Gastrocnemius medialis (tissue), 4 donors: Measurements from ENCODE around the gene PRSS16. TPM values are rescaled to one million over a fixed set of nuclear protein-coding genes. Genes with fewer than 3 reads are reported as not detected.
"Not testable (repeated sequence)": the region's sequence is repeated elsewhere in the genome, so short reads cannot be mapped to it uniquely, and the experiment has no call there.

Source experiments
- ATAC-seq, 2 donors: fragments of 150-250 bp; one replicate each; pipeline ENCODE4 v1.9.1; 2016
- DNase-seq, 2 donors: peaks; one replicate each; pipeline ENCODE4 v3.0.0-alpha.2; 2019
- H3K27ac ChIP-seq, 4 donors: fragments of 200-600 bp; sonication (generic); 1 replicate in 1 of 4; 2 replicates in 3 of 4; pipeline ENCODE4 v1.5.1; 2016 to 2018; ENCODE audit warnings: mild to moderate bottlenecking in 2 of 4, moderate library complexity in 1 of 4
- H3K27me3 ChIP-seq, 3 donors: fragments of 200-600 bp; sonication (generic) in 2 of 3; 1 replicate in 1 of 3; 2 replicates in 2 of 3; pipeline versions ENCODE4 v1.5.1 to v1.6.0; 2016 to 2019; ENCODE audit warnings: mild to moderate bottlenecking in 1 of 3, moderate library complexity in 1 of 3
- H3K36me3 ChIP-seq, 2 donors: fragments of 200-600 bp; sonication (generic) in 1 of 2; one replicate each; pipeline ENCODE4 v1.5.1; 2017 to 2018
- H3K4me1 ChIP-seq, 2 donors: fragments of 200-600 bp; sonication (generic) in 1 of 2; one replicate each; pipeline ENCODE4 v1.5.1; 2016 to 2017; ENCODE audit warnings: mild to moderate bottlenecking in 2 of 2
- H3K4me3 ChIP-seq, 4 donors: fragments of 200-600 bp; sonication (generic) in 3 of 4; 1 replicate in 1 of 4; 2 replicates in 3 of 4; pipeline ENCODE4 v1.5.1; 2016 to 2019; ENCODE audit warnings: mild to moderate bottlenecking in 2 of 4
- H3K9me3 ChIP-seq, 3 donors: fragments of 200-600 bp; sonication (generic) in 2 of 3; 1 replicate in 1 of 3; 2 replicates in 2 of 3; pipeline ENCODE4 v1.5.1; 2016 to 2019
- POLR2A ChIP-seq, 2 donors: fragments of 450-650 bp; IDR thresholded peaks; one replicate each; pipeline ENCODE4 v1.6.1; 2017; ENCODE audit warnings: antibody characterized with exemption in 2 of 2, mild to moderate bottlenecking in 2 of 2, moderate library complexity in 2 of 2
- in situ Hi-C, 4 donors: fragments of 200-750 bp; cut with MboI; loops; one replicate each; pipeline versions ENCODE4 v1.15.0 to v1.8.0; 2017; ENCODE audit warnings: low sequenced_read_pairs in 4 of 4
- intact Hi-C: fragments of 100-400 bp; cut with DNase I; formaldehyde crosslinking; loops from one replicate; pipeline ENCODE4 v1.15.1; 2023; ENCODE audit warnings: low total_unique reads
- total RNA-seq, 4 donors: library from RNA; depleted of rRNA; stranded (reverse); fragments of >200 nt; gene quantifications; one replicate each; pipeline versions ENCODE4 v1.1.0 to v1.2.3, GENCODE V29; 2016
- TF ChIP-seq, protein P1 (sequence below), 5 experiments: fragments of 450-650 bp in 3 of 5; fragments of 200-600 bp in 2 of 5; sonication (generic) in 2 of 5; IDR thresholded peaks in 4 of 5; conservative IDR thresholded peaks in 1 of 5; 1 replicate in 4 of 5; 2 replicates in 1 of 5; pipeline ENCODE4 v1.5.1; 2016 to 2019; ENCODE audit warnings: antibody characterized with exemption in 5 of 5, mild to moderate bottlenecking in 3 of 5, moderate library complexity in 3 of 5

Gene PRSS16
- total RNA-seq, 4 donors from 2014 or later, result not detected

DNA sequence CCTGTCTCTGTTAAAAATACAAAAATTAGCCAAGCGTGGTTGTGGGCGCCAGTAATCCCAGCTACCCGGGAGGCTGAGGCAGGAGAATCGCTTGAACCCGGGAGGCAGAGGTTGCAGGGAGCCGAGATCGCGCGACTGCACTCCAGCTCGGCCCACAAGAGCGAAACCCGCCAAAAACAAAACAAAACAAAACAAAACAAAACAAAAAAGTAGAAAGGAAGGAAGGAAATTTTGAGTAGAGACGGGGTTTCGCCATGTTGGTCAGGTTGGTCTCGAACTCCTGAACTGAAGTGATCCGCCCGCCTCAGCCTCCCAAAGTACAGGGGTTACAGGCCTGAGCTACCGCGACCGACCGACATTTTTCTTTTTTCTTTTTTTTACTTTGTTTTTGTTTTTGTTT lies 30.6 kb upstream of the PRSS16 start:
- intact Hi-C loops (no loop called here), in situ Hi-C loops (no loop called here)
- no peak overlapping the region for H3K27ac ChIP-seq
- H3K9me3 ChIP-seq, result no peaks in the 10 kb centered on the region
- DNase-seq (no peak), ATAC-seq (no peak)
- peaks cover 5 to 30% (median 15%) of the 10 kb centered on the region in 3 donors for H3K27me3 ChIP-seq
- TF ChIP-seq, protein P1, sequence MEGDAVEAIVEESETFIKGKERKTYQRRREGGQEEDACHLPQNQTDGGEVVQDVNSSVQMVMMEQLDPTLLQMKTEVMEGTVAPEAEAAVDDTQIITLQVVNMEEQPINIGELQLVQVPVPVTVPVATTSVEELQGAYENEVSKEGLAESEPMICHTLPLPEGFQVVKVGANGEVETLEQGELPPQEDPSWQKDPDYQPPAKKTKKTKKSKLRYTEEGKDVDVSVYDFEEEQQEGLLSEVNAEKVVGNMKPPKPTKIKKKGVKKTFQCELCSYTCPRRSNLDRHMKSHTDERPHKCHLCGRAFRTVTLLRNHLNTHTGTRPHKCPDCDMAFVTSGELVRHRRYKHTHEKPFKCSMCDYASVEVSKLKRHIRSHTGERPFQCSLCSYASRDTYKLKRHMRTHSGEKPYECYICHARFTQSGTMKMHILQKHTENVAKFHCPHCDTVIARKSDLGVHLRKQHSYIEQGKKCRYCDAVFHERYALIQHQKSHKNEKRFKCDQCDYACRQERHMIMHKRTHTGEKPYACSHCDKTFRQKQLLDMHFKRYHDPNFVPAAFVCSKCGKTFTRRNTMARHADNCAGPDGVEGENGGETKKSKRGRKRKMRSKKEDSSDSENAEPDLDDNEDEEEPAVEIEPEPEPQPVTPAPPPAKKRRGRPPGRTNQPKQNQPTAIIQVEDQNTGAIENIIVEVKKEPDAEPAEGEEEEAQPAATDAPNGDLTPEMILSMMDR (IDR thresholded peaks at IDR 0.05 in 4 of 5, conservative IDR thresholded peaks at IDR 0.05 in 1 of 5), result no peak
- TF ChIP-seq POLR2A (IDR thresholded peaks at IDR 0.05), result no peak
- no peaks in the 10 kb centered on the region for H3K36me3 ChIP-seq
- no peaks in the 10 kb centered on the region for H3K4me1 ChIP-seq
- no peak overlapping the region for H3K4me3 ChIP-seq

DNA sequence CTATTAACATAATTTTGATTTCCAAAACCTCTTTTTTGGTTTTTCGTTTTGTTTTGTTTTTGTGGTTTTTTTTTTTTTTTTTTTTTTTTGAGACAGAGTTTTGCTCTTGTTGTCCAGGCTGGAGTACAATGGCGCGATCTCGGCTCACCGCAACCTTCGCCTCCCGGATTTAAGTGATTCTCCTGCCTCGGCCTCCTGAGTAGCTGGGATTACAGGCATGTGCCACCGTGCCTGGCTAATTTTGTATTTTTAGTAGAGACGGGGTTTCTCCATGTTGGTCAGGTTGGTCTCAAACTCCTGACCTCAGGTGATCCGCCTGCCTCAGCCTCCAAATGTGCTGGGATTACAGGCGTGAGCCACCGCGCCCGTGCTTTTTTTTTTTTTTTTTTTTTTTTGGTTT lies 24.5 kb upstream of the PRSS16 start:
- H3K9me3 ChIP-seq, in situ Hi-C loops, H3K27ac ChIP-seq, H3K4me1 ChIP-seq, ATAC-seq, H3K4me3 ChIP-seq, H3K36me3 ChIP-seq, DNase-seq, intact Hi-C loops: not testable (repeated sequence)
- H3K27me3 ChIP-seq, result peaks cover 0 to 21% (median 3%) of the 10 kb centered on the region in 3 donors

DNA sequence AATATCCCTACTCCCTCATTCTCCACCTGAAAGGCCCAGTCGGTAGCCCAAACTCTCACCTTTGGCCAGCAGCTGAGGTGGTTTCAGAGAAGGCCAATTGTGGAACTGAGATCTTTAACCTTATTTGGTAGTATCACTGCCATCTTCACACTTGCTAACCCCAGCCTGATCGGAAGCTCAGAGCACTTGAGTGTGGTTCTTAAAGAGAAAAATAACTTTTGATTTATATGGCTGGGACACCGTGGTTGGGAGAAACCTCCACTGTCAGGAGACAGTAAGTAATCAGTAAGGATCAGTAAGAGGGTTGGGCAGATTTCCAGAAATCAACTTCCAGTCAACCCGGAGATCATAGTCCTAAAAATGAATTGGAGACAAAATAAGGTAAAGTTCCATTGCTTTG lies 22.8 kb upstream of the PRSS16 start:
- Histone ChIP-seq H3K27ac (no peak overlapping the region), H3K4me3 (no peak overlapping the region), H3K36me3 (no peaks in the 10 kb centered on the region), H3K4me1 (no peaks in the 10 kb centered on the region), H3K27me3 (peaks cover 0 to 24% (median 10%) of the 10 kb centered on the region in 3 donors), H3K9me3 (no peaks in the 10 kb centered on the region)
- intact Hi-C loops, result no loop called here
- DNase-seq (no peak), ATAC-seq (no peak)
- TF ChIP-seq, protein P1 (IDR thresholded peaks at IDR 0.05 in 4 of 5, conservative IDR thresholded peaks at IDR 0.05 in 1 of 5), result no peak
- in situ Hi-C loops, result no loop called here

DNA sequence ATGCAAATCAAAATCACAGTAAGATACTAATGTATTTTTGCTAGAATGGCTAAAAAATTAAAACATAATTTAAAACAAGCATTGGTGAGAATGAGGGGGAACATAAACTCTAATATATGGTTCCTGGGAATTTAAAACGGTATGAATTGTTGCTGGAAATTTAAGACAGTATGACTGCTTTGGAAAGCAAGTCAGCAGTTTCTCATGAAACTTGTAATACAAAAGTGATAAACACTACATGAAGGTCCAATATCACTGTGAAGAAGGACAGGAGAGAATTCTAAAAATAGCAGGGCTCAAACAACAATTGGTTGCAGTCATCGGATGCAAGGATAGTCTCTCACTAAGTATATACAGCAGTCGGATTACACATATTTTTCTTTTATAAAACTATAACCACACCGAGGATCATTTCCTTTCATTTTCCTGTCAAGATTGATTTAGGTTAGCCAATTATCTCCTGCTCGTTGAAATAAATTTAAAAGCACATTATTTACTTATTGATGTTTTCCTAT lies 18.5 kb upstream of the PRSS16 start:
- intact Hi-C loops, result no loop called here
- TF ChIP-seq, protein P1 (IDR thresholded peaks at IDR 0.05 in 4 of 5, conservative IDR thresholded peaks at IDR 0.05 in 1 of 5), result no peak
- no peak for TF ChIP-seq POLR2A (IDR thresholded peaks at IDR 0.05)
- ATAC-seq, result no peak
- H3K27me3 ChIP-seq, result peaks cover 5 to 46% (median 36%) of the 10 kb centered on the region in 3 donors
- H3K36me3 ChIP-seq, result no peaks in the 10 kb centered on the region
- H3K4me1 ChIP-seq, result no peaks in the 10 kb centered on the region
- no peak overlapping the region for H3K4me3 ChIP-seq
- no peaks in the 10 kb centered on the region for H3K9me3 ChIP-seq
- H3K27ac ChIP-seq, result no peak overlapping the region
- DNase-seq, result no peak
- in situ Hi-C loops, result no loop called here

DNA sequence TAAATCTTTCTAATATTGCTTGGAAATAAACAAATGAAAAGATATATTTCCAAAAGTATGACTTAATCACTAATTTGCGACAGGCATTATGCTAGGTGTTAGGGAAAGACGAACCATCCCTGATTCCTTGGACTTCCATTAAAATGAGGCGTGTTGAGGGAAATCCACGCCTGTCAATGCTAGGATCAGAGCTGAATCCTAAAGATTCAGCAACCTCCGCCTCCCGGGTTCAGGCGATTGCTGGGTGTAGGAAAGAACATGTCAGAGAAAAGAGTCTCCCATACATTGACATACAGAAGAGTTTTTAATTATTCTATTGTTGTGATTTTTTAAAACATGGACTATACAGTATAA lies 16.8 kb upstream of the PRSS16 start:
- in situ Hi-C loops, result no loop called here
- DNase-seq, result no peak
- ATAC-seq, result no peak
- Histone ChIP-seq H3K36me3 (no peaks in the 10 kb centered on the region), H3K27ac (no peak overlapping the region), H3K27me3 (peaks cover 11 to 58% (median 40%) of the 10 kb centered on the region in 3 donors), H3K9me3 (no peaks in the 10 kb centered on the region), H3K4me1 (no peaks in the 10 kb centered on the region), H3K4me3 (no peak overlapping the region)
- intact Hi-C loops, result no loop called here
- TF ChIP-seq, protein P1 (IDR thresholded peaks at IDR 0.05 in 4 of 5, conservative IDR thresholded peaks at IDR 0.05 in 1 of 5), result no peak
- TF ChIP-seq POLR2A (IDR thresholded peaks at IDR 0.05), result no peak
